MG63 (cell line): Measurements from ENCODE around the gene CACNA1I. TPM values are rescaled to one million over a fixed set of nuclear protein-coding genes. Genes with fewer than 3 reads are reported as not detected.
A peak's percentile ranks its signal among the peaks of the same experiment; 100 is the strongest.

Experiments used
- DNase-seq: peaks from one replicate; pipeline ENCODE4 v3.0.0-alpha.2; 2020
- H3K27me3 ChIP-seq: fragments of 250-450 bp; sonication (Bioruptor Pico); 2 replicates; pipeline ENCODE4 v1.5.1; 2020; ENCODE audit warnings: mild to moderate bottlenecking, moderate library complexity
- H3K36me3 ChIP-seq: fragments of 250-450 bp; sonication (Bioruptor Pico); 2 replicates; pipeline ENCODE4 v1.5.1; 2020; ENCODE audit warnings: mild to moderate bottlenecking, moderate library complexity
- H3K4me3 ChIP-seq: fragments of 250-450 bp; sonication (Bioruptor Pico); 2 replicates; pipeline ENCODE4 v1.5.1; 2020; ENCODE audit warnings: mild to moderate bottlenecking, moderate library complexity
- H3K9me3 ChIP-seq: fragments of 250-450 bp; sonication (Bioruptor Pico); 2 replicates; pipeline ENCODE4 v1.5.1; 2020; ENCODE audit warnings: mild to moderate bottlenecking, moderate library complexity
- total RNA-seq: library from RNA; depleted of rRNA; stranded (reverse); fragments of >200 nt; shearing (Covaris generic); gene quantifications from 2 replicates; pipeline ENCODE4 v1.2.3, GENCODE V29; 2014; ENCODE audit warnings: low replicate concordance

CACNA1I gene
- total RNA-seq, 1 experiment from 2014 or later: not detected

DNA sequence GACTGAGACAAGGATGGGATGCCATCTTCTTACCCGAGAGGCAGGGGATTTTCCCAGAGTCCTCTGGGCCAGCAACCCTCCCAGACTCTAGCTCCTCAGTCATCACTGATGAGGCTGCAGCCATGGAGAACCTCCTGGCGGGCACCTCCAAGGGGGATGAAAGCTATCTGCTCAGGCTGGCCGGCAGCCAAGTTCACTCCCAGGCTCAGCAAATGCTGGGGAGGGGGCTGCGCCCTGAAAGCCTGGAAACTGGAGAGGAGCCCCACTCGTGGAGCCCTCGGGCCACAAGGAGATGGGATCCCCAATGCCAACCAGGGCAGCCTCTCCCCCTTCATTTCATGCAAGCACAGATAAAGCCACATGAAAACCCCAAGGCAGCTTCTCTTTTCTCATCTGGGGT lies 75.0 kb downstream of the CACNA1I start:
- DNase-seq: no peak
- Histone ChIP-seq H3K36me3 (no peaks in the 10 kb centered on the region), H3K27me3 (no peaks in the 10 kb centered on the region), H3K4me3 (no peak overlapping the region), H3K9me3 (no peaks in the 10 kb centered on the region)

DNA sequence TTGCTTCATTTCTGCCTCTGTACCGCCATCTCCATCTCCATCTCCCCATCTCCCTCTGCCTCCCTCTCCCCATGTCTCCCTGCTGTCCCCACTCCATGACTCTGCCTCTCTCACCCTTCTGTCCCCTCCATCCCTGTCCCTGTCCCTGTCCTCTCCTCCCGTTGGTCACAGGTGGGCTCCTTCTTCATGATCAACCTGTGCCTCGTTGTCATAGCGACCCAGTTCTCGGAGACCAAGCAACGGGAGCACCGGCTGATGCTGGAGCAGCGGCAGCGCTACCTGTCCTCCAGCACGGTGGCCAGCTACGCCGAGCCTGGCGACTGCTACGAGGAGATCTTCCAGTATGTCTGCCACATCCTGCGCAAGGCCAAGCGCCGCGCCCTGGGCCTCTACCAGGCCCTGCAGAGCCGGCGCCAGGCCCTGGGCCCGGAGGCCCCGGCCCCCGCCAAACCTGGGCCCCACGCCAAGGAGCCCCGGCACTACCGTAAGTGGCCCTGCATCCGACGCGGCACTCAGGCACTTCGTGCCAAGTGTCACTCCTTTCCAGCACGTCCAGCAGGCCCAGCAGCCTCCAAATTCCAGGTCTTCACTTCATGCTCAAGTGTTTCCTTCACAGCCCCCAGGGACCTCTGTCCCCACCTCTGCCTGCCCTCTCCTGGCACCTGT lies 76.0 kb downstream of the CACNA1I start:
- H3K36me3 ChIP-seq: no peaks in the 10 kb centered on the region
- H3K9me3 ChIP-seq: no peaks in the 10 kb centered on the region
- no peak for DNase-seq
- no peaks in the 10 kb centered on the region for H3K27me3 ChIP-seq
- H3K4me3 ChIP-seq: no peak overlapping the region

DNA sequence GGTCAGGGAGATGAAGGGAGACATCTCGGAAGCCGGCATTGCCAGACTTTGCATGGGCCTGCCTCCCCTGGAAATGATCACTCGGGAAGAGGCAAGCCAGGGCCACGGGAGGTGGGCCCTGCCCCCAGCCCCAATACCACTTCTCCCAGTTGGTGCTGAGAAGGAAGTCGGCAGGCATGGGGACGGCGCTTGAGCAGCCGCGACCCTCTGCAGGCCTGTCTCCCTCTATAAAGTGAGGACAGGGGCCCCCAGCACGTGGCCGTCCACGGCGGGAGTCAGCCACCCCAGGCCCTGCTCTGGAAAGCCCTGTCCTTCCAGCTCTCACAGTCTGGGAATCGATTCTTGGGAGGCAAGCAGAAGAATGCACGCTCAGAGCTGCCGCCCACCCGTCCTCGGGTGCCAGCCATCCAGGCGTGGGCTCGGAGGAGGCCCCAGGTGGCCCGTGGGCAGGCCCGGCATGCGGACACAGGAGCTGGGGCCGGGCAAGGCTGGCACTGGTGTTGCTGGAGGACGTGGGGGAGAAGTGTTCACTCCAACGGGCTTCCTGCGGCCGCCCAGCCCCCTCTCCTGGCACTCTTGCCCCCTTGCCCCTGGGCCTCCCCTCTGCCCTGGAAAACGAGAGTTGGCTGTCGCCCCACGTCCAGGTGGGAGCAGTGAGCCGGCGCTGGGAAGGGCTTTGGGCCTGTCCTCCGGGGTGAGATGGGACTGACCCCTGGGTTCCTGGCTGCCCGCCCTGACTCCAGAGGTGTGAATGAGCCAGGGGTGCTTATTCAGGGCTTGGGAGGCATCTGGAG lies 77.5 kb downstream of the CACNA1I start:
- no peaks in the 10 kb centered on the region for H3K36me3 ChIP-seq
- no peak overlapping the region for H3K4me3 ChIP-seq
- no peaks in the 10 kb centered on the region for H3K9me3 ChIP-seq
- DNase-seq: no peak
- no peaks in the 10 kb centered on the region for H3K27me3 ChIP-seq

DNA sequence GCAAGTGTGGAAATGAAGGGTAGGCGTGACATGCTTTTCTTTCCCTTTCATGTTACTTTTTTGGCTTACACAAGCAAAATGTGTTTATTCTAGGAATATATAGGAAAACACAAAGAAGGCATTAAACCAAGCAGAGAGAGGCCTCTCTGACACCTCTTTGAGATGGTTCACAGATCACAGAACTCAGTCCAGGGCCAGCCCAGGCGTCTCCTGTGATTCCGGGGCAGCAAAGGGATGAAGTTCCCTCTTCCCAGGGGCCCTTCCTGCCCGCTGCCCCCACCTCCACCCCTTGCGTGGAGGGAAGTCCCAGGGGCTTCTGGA lies 78.0 kb downstream of the CACNA1I start:
- no peaks in the 10 kb centered on the region for H3K27me3 ChIP-seq

DNA sequence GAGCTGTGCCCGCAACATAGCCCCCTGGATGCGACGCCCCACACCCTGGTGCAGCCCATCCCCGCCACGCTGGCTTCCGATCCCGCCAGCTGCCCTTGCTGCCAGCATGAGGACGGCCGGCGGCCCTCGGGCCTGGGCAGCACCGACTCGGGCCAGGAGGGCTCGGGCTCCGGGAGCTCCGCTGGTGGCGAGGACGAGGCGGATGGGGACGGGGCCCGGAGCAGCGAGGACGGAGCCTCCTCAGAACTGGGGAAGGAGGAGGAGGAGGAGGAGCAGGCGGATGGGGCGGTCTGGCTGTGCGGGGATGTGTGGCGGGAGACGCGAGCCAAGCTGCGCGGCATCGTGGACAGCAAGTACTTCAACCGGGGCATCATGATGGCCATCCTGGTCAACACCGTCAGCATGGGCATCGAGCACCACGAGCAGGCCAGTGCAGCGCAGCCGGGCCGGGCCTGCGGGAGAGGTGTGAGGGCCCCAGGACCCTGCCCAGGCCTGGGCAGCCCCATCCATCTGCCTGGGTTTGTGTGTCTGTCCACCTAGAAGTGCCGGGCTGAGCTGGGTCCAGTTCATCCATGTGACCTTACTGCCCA lies 79.0 kb downstream of the CACNA1I start:
- Histone ChIP-seq H3K27me3 (no peaks in the 10 kb centered on the region), H3K9me3 (no peaks in the 10 kb centered on the region), H3K36me3 (no peaks in the 10 kb centered on the region), H3K4me3 (no peak overlapping the region)
- no peak for DNase-seq

More for the DNA sequence above, 78.0 kb downstream of the CACNA1I start:
- Histone ChIP-seq H3K36me3 (no peaks in the 10 kb centered on the region), H3K9me3 (no peaks in the 10 kb centered on the region), H3K4me3 (no peak overlapping the region)
- DNase-seq: no peak

DNA sequence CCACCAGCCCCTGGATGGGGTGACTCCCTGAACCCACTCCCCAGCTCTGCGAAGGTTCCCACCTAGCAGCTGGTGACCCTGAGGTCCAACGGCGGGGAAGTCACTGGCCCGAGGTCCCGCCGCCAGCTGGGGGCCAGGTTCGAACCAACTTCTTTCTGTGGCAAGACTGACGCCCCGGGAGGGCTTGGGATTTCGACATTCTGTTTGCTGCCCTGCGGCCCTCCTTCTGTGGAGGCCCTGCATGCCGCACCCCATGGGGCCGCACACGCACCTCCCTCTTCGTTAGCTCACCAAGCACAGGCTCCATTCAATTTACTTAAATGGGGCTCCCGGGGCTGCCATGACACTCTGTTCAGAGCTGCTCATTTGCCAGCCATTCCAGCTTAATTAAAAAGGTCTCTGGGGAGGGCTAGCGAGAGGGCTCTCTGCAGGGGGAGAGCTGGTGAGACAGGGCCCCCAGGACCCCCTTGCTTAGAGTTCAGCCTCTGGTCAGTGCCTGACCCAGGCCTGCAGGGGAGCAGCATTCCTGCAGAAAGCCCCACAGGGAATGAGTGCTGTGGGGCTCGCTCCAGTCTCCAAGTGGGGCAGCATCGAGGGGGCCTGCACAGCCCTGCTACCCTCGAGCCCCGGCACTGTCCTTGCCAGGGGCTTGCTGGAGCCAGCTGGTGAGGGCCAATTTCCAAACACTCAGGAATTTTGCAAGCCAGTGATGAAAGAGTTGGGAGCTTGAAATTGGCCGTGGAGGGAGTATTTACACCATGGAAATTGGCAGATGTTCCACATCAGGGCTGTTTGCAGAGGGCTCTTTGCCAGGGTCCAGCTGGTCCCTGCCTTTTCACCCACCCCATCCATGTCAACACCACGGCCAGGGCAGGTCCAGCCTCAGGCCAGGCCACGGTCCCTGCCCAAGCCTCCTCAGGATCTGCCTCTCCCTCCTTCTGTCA lies 80.8 kb downstream of the CACNA1I start:
- Histone ChIP-seq H3K36me3 (no peaks in the 10 kb centered on the region), H3K27me3 (no peaks in the 10 kb centered on the region), H3K4me3 (no peak overlapping the region), H3K9me3 (no peaks in the 10 kb centered on the region)
- DNase-seq: peak; percentile 19

DNA sequence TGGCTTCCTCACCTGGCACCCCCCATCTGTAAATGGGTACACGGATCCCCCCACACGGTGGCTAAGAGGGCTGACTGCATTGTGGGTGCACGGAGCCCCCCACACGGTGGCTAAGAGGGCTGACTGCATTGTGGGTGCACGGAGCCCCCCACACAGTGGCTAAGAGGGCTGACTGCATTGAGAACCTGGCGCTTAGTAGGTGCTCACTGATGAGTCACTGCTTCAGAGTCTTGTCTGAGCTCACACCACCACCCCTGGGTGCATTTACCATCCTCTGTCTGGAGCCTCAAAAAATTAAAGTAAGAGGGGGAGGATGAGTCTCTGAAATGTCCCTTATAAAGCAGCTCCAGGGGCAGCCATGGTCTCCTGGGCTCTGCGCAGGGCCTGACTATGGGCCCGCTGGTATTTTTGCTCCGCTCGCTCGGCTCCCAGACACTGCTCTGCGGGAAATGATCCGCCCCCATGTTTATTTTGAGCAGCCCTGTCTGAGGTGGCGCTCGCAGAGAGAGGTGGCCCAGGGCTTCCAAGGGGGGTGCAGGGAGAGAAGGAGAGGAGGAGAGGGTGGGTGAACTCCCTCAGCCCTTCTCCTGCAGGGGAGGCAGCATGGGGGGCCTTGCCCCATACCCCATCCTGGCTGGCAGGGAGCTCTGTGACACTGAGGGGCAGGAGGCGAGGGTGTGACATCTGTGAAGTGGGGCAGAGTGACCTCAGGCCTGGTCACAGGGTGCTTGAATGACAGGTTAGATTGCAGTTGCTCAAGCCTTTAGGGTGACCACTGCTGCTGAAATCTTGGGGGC lies 82.6 kb downstream of the CACNA1I start:
- DNase-seq: no peak
- H3K36me3 ChIP-seq: no peaks in the 10 kb centered on the region
- H3K9me3 ChIP-seq: no peaks in the 10 kb centered on the region
- H3K27me3 ChIP-seq: no peaks in the 10 kb centered on the region
- H3K4me3 ChIP-seq: no peak overlapping the region

DNA sequence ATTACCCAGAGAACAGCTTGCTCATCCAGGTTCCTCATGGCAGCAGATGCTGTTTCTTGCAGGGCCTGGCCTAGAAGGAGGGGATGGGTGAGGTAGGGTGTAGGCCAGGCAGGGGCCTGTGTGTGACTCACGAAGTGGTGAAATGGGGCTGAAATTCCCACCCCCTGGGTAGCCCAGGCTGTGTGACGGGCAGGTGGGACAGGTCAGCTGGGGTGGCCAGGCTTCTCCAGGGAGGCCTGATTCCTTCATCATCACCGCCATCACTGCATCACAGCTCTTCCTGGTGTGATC lies 83.2 kb downstream of the CACNA1I start:
- Histone ChIP-seq H3K9me3 (no peaks in the 10 kb centered on the region), H3K4me3 (no peak overlapping the region), H3K36me3 (no peaks in the 10 kb centered on the region), H3K27me3 (no peaks in the 10 kb centered on the region)
- no peak for DNase-seq

DNA sequence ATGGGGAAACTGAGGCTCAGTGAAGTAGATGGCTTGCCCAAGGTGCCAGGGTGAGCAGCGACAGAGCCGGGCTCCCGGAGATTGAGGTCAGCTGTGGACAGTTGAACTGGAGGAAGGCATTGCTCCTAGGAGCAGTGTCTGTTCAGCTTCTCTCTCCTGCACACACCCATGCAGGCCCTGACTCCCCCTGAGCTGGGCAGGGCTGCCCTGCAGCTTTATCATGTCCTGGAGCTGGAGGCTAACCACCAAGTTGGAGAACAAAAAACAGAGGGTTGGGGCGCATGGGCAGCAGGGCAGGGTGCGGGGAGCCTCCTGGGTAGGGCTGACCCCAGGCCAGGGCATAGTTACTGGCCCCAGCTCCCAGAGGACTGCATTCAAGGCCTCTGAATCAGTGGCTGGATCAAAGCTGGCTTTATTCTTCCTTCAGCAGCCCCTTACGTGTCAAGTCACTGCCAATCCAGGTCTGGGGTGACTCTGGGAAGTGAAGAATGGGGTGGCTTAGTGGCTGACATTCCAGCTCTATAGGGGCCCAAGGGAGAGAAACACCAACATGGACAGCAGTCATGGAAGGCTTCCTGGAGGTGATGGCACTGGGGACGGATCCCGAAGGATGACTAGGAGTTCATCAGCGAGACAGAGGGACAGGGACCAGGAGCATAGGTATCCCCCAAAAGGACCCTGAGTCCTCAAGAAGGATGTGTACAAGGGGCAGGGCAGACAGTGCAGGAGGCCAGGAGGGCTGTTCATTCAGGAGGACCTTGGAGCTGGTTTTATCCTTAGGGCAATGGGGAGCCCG lies 83.8 kb downstream of the CACNA1I start:
- no peak overlapping the region for H3K4me3 ChIP-seq
- no peaks in the 10 kb centered on the region for H3K9me3 ChIP-seq
- H3K27me3 ChIP-seq: no peaks in the 10 kb centered on the region
- no peak for DNase-seq
- H3K36me3 ChIP-seq: no peaks in the 10 kb centered on the region

DNA sequence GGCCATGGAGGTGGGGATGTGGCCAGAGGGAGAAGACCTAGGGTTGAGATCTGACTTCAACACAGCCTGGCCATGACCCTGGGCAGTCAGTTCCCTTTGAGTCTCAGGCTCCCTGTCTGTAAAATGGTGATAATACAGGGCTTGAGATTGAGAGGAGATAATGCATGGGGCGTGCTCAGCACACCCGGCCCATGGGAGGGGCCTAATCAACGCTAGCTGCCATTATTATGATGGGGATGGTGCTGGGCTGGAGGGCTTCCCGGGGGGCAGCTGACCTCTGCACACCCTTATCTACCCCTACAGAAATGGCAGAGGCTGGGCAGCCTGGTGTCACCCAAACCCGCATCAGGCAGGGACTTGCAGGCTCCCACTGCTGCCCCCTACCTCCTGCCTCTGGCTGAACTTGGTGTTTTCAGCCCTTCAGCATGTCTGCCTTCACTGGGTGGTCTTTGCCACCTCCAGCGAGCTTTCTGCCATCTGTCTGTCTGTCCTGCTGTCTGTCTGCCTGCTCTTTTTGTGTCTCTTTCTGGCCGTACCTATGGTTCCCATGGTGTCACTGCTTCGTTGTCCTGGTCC lies 84.5 kb downstream of the CACNA1I start:
- no peaks in the 10 kb centered on the region for H3K27me3 ChIP-seq
- no peak for DNase-seq
- H3K4me3 ChIP-seq: no peak overlapping the region
- H3K36me3 ChIP-seq: no peaks in the 10 kb centered on the region
- H3K9me3 ChIP-seq: no peaks in the 10 kb centered on the region

DNA sequence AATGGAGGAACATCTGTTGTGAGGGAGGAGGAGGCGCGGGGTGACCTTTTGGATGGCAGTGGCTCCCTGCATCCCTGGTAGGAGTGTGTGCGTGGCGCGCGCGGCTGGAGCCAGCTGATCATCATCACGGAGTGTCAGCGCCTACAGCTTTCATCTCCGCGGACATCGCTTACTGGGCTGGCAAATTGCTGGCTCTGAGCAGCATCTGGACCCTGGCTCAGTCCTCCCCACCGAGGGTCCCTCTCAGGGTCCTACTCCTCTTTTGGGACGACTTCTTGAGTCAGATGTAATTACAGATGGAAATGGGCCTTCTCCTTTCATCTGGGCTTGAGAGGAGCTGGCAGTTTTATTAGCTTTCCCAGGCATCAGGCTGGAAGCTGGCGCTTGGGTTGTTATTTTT lies 85.3 kb downstream of the CACNA1I start:
- Histone ChIP-seq H3K4me3 (no peak overlapping the region), H3K9me3 (no peaks in the 10 kb centered on the region), H3K27me3 (no peaks in the 10 kb centered on the region), H3K36me3 (no peaks in the 10 kb centered on the region)
- no peak for DNase-seq

DNA sequence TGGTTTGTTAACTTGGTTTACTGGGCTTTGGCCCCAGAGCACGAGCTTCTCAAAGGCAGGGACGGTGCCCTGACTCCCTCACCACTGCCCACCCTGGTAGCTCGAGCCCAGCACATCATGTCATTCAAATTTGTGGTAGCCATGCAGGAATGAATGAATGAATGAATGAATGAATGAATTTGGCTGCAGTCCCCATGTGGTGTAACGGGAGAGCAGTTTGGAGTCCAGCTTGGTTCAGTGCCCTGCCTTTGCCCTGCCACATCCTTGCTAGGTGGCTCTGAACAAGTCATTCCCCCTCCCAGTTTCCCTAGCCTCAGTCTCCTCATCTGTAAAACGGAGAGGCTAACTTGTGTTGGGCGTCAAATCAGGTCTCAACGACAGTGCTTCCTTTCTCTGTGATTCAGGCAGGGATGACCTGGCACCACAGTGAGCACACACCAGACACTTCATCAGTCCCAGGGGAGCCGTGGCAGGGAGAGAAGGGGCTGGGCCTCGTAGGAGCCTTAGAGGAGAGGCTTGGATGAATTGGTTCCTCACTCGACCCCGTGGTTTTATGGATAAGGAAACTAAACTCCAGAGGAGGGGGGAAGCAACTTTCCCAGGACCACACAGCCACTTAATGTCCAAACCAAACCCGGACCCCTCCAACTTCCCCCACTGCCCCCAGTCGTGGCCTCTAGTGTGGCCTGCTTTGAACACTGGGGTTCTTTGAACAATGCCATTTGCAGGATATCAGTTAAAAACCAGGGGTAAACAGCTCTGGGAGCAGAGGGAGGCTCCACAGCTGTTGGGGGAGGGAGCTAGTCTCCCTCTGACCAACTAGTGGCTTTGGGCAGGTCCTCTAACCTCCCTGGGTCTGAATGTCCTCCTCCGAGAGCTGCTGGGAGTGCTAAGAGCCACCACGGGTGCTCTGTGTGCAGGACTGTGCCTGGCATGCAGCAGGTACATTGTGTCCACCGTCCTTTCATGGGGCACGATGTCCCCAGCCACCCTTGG lies 86.2 kb downstream of the CACNA1I start:
- no peaks in the 10 kb centered on the region for H3K27me3 ChIP-seq

DNA sequence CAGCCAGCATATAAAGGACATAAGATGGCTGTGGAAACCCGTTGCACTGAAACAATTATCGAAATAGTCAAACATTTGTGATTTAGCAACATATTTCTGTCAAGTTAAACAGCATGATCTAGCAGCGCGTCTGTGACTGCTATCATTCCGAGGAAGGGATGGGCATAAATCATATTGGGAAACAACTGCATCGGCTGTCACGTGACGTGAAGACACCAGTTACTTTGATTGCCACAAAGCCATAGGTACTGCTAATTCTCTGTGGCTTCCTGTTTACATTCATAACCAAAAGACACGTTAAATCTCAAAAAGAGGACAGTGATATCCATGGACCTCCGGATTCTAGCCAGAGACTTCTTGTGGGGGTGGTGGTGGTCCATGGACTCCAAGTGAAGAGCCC lies 87.8 kb downstream of the CACNA1I start:
- no peak for DNase-seq
- Histone ChIP-seq H3K36me3 (no peaks in the 10 kb centered on the region), H3K27me3 (no peaks in the 10 kb centered on the region), H3K9me3 (no peaks in the 10 kb centered on the region), H3K4me3 (no peak overlapping the region)

More for the DNA sequence above, 86.2 kb downstream of the CACNA1I start:
- no peak overlapping the region for H3K4me3 ChIP-seq
- DNase-seq: no peak
- H3K36me3 ChIP-seq: no peaks in the 10 kb centered on the region
- H3K9me3 ChIP-seq: no peaks in the 10 kb centered on the region

DNA sequence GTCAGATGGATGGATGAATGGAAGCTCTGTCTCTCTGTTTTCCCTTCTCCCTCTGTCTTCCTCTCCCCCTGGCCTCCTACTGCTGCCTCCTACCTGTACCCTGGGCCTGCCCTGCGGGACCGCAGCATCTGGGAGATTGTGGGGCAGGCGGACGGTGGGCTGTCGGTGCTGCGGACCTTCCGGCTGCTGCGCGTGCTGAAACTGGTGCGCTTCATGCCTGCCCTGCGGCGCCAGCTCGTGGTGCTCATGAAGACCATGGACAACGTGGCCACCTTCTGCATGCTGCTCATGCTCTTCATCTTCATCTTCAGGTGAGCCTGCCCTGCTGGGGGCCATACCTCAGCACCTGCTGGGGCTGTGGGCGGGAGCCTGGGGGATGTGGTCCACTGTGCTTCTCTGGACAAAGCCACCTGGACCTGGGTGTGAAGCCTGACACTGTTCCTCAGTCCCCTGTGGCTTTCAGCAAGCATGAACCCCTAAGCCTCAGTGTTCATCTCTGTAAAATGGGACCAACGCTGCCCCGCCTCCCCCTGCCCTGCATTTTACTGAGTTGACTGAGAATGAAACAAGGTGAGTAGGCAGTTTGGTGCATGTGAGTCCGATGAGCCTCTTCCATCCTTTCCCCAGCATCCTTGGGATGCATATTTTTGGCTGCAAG lies 88.4 kb downstream of the CACNA1I start:
- no peak for DNase-seq
- no peaks in the 10 kb centered on the region for H3K27me3 ChIP-seq
- no peaks in the 10 kb centered on the region for H3K36me3 ChIP-seq
- no peaks in the 10 kb centered on the region for H3K9me3 ChIP-seq
- H3K4me3 ChIP-seq: no peak overlapping the region
